ENCODE data around the gene FEM1B.

Gene FEM1B

GRCh38 chr15:68277131-68277602 is 378 bp upstream of the FEM1B start:
- H3K27ac ChIP-seq (ENCODE audit: low read length): peak overlapping the region; percentile 97
- no peaks in the 10 kb centered on the region for H3K9me3 ChIP-seq (ENCODE audit: insufficient read depth, low read depth, low read length)
- peak overlapping the region; percentile 97 for H3K9ac ChIP-seq (ENCODE audit: low read depth, low read length)
- peaks cover 30% of the 10 kb centered on the region for H3K4me1 ChIP-seq (ENCODE audit: insufficient read depth, low read length)
- H3K36me3 ChIP-seq (ENCODE audit: insufficient read depth, low read depth, low read length): peaks cover 2% of the 10 kb centered on the region; the same call in 1 of the 2 replicates
- no peaks in the 10 kb centered on the region for H3K27me3 ChIP-seq (ENCODE audit: insufficient read depth, low read length)
- peak overlapping the region; percentile 98 for H3K4me3 ChIP-seq (ENCODE audit: low read length)

GRCh38 chr15:68278345-68278594 is 725 bp downstream of the FEM1B start:
- Histone ChIP-seq H3K4me3 (ENCODE audit: low read length) (peak overlapping the region; percentile 98), H3K27ac (ENCODE audit: low read length) (peak overlapping the region; percentile 97), H3K9me3 (ENCODE audit: insufficient read depth, low read depth, low read length) (no peaks in the 10 kb centered on the region), H3K36me3 (ENCODE audit: insufficient read depth, low read depth, low read length) (peaks cover 2% of the 10 kb centered on the region; the same call in 1 of the 2 replicates), H3K27me3 (ENCODE audit: insufficient read depth, low read length) (no peaks in the 10 kb centered on the region), H3K9ac (ENCODE audit: low read depth, low read length) (peak overlapping the region; percentile 97), H3K4me1 (ENCODE audit: insufficient read depth, low read length) (peaks cover 28% of the 10 kb centered on the region)

GRCh38 chr15:68278595-68279405 is 1.3 kb downstream of the FEM1B start:
- H3K9me3 ChIP-seq (ENCODE audit: insufficient read depth, low read depth, low read length): no peaks in the 10 kb centered on the region
- peak overlapping the region; percentile 98 for H3K4me3 ChIP-seq (ENCODE audit: low read length)
- no peaks in the 10 kb centered on the region for H3K27me3 ChIP-seq (ENCODE audit: insufficient read depth, low read length)
- H3K4me1 ChIP-seq (ENCODE audit: insufficient read depth, low read length): peaks cover 28% of the 10 kb centered on the region
- peak overlapping the region; percentile 97 for H3K27ac ChIP-seq (ENCODE audit: low read length)
- H3K9ac ChIP-seq (ENCODE audit: low read depth, low read length): peak overlapping the region; percentile 97
- H3K36me3 ChIP-seq (ENCODE audit: insufficient read depth, low read depth, low read length): peaks cover 2% of the 10 kb centered on the region; the same call in 1 of the 2 replicates

- peaks cover 32% of the 10 kb centered on the region for H3K4me1 ChIP-seq (ENCODE audit: insufficient read depth, low read length)
- H3K4me3 ChIP-seq (ENCODE audit: low read length): peak overlapping the region; percentile 98
- H3K9me3 ChIP-seq (ENCODE audit: insufficient read depth, low read depth, low read length): no peaks in the 10 kb centered on the region
- H3K27me3 ChIP-seq (ENCODE audit: insufficient read depth, low read length): no peaks in the 10 kb centered on the region
- no peak overlapping the region for H3K27ac ChIP-seq (ENCODE audit: low read length)
- H3K9ac ChIP-seq (ENCODE audit: low read depth, low read length): peak overlapping the region; percentile 97; the same call in 1 of the 2 replicates
- peaks cover 13% of the 10 kb centered on the region for H3K36me3 ChIP-seq (ENCODE audit: insufficient read depth, low read depth, low read length)
These were observed 2.5 kb downstream of the FEM1B start for GRCh38 chr15:68279779-68280753.

- Histone ChIP-seq H3K27ac (ENCODE audit: low read length) (no peak overlapping the region), H3K9me3 (ENCODE audit: insufficient read depth, low read depth, low read length) (no peaks in the 10 kb centered on the region), H3K36me3 (ENCODE audit: insufficient read depth, low read depth, low read length) (peaks cover 16% of the 10 kb centered on the region), H3K9ac (ENCODE audit: low read depth, low read length) (peak overlapping the region; percentile 56; the same call in 1 of the 2 replicates), H3K27me3 (ENCODE audit: insufficient read depth, low read length) (no peaks in the 10 kb centered on the region), H3K4me3 (ENCODE audit: low read length) (peak overlapping the region; percentile 98), H3K4me1 (ENCODE audit: insufficient read depth, low read length) (peaks cover 39% of the 10 kb centered on the region)
These were observed 3.5 kb downstream of the FEM1B start for GRCh38 chr15:68281008-68281407.

GRCh38 chr15:68283401-68283800 is 5.9 kb downstream of the FEM1B start:
- no peaks in the 10 kb centered on the region for H3K27me3 ChIP-seq (ENCODE audit: insufficient read depth, low read length)
- H3K9me3 ChIP-seq (ENCODE audit: insufficient read depth, low read depth, low read length): no peaks in the 10 kb centered on the region
- H3K9ac ChIP-seq (ENCODE audit: low read depth, low read length): no peak overlapping the region
- peaks cover 40% of the 10 kb centered on the region for H3K4me1 ChIP-seq (ENCODE audit: insufficient read depth, low read length)
- peaks cover 22% of the 10 kb centered on the region for H3K36me3 ChIP-seq (ENCODE audit: insufficient read depth, low read depth, low read length)
- no peak overlapping the region for H3K4me3 ChIP-seq (ENCODE audit: low read length)
- no peak overlapping the region for H3K27ac ChIP-seq (ENCODE audit: low read length)

- Histone ChIP-seq H3K36me3 (ENCODE audit: insufficient read depth, low read depth, low read length) (peaks cover 28% of the 10 kb centered on the region), H3K27me3 (ENCODE audit: insufficient read depth, low read length) (no peaks in the 10 kb centered on the region), H3K4me3 (ENCODE audit: low read length) (no peak overlapping the region)
These were observed 7.2 kb downstream of the FEM1B start for GRCh38 chr15:68284616-68285258.

GRCh38 chr15:68285259-68285980 is 7.9 kb downstream of the FEM1B start:
- Histone ChIP-seq H3K27ac (ENCODE audit: low read length) (no peak overlapping the region), H3K9me3 (ENCODE audit: insufficient read depth, low read depth, low read length) (no peaks in the 10 kb centered on the region), H3K4me1 (ENCODE audit: insufficient read depth, low read length) (peaks cover 28% of the 10 kb centered on the region), H3K4me3 (ENCODE audit: low read length) (0 out of 2 replicates have a peak overlapping the region, but pooled peaks have one; percentile 10), H3K9ac (ENCODE audit: low read depth, low read length) (no peak overlapping the region), H3K36me3 (ENCODE audit: insufficient read depth, low read depth, low read length) (peaks cover 32% of the 10 kb centered on the region), H3K27me3 (ENCODE audit: insufficient read depth, low read length) (no peaks in the 10 kb centered on the region)

More at GRCh38 chr15:68284616-68285258, 7.2 kb downstream of the FEM1B start:
- no peak overlapping the region for H3K27ac ChIP-seq (ENCODE audit: low read length)
- H3K9ac ChIP-seq (ENCODE audit: low read depth, low read length): no peak overlapping the region
- H3K9me3 ChIP-seq (ENCODE audit: insufficient read depth, low read depth, low read length): no peaks in the 10 kb centered on the region
- H3K4me1 ChIP-seq (ENCODE audit: insufficient read depth, low read length): peaks cover 35% of the 10 kb centered on the region

GRCh38 chr15:68286256-68286655 is 8.7 kb downstream of the FEM1B start:
- no peaks in the 10 kb centered on the region for H3K27me3 ChIP-seq (ENCODE audit: insufficient read depth, low read length)
- peaks cover 41% of the 10 kb centered on the region for H3K36me3 ChIP-seq (ENCODE audit: insufficient read depth, low read depth, low read length)
- H3K9ac ChIP-seq (ENCODE audit: low read depth, low read length): no peak overlapping the region
- H3K27ac ChIP-seq (ENCODE audit: low read length): no peak overlapping the region
- peaks cover 27% of the 10 kb centered on the region for H3K4me1 ChIP-seq (ENCODE audit: insufficient read depth, low read length)
- H3K4me3 ChIP-seq (ENCODE audit: low read length): no peak overlapping the region
- H3K9me3 ChIP-seq (ENCODE audit: insufficient read depth, low read depth, low read length): no peaks in the 10 kb centered on the region

- no peak overlapping the region for H3K4me3 ChIP-seq (ENCODE audit: low read length)
- H3K4me1 ChIP-seq (ENCODE audit: insufficient read depth, low read length): peaks cover 27% of the 10 kb centered on the region
- H3K9me3 ChIP-seq (ENCODE audit: insufficient read depth, low read depth, low read length): no peaks in the 10 kb centered on the region
- no peak overlapping the region for H3K9ac ChIP-seq (ENCODE audit: low read depth, low read length)
- H3K27me3 ChIP-seq (ENCODE audit: insufficient read depth, low read length): no peaks in the 10 kb centered on the region
- H3K36me3 ChIP-seq (ENCODE audit: insufficient read depth, low read depth, low read length): peaks cover 64% of the 10 kb centered on the region
- no peak overlapping the region for H3K27ac ChIP-seq (ENCODE audit: low read length)
These were observed 11.5 kb downstream of the FEM1B start for GRCh38 chr15:68289057-68289456.
